Caco-2 (cell line): ENCODE data around the gene RGL4. TPM values are rescaled to one million over a fixed set of nuclear protein-coding genes. Genes with fewer than 3 reads are reported as not detected.

Experiments used
- BruUV-seq: library from RNA; stranded (reverse); fragments of 400-500 nt; replicated peaks from 2 replicates; lab custom pipeline; 2021; lab: Mats Ljungman, UMichigan
- CTCF ChIA-PET: fragments of 300-600 bp; sonication (Branson Sonifier 250); formaldehyde crosslinking; loops from one replicate; lab custom pipeline; 2022; ENCODE audit warnings: antibody characterized with exemption; lab: Charles Lee
- POLR2A ChIA-PET: fragments of 300-600 bp; sonication (Branson Sonifier 250); formaldehyde crosslinking; loops from one replicate; lab custom pipeline; 2022; ENCODE audit warnings: antibody characterized with exemption; lab: Charles Lee
- DNase-seq, 2 experiments: peaks; one replicate each; pipeline versions ENCODE4 v3.0.0 to v3.0.0-alpha.2; 2020 to 2022
- H3K27me3 ChIP-seq: replicated peaks from 2 replicates; pipeline ENCODE4 v1.6.0; 2011; ENCODE audit warnings: low read length; ENCODE audit not compliant: control insufficient read depth, insufficient read depth
- H3K36me3 ChIP-seq: 2 replicates; pipeline ENCODE4 v1.5.1; 2011; ENCODE audit warnings: low read length; ENCODE audit not compliant: control insufficient read depth, insufficient read depth
- H3K4me1 ChIP-seq: fragments of 250-450 bp; sonication (Bioruptor Pico); 2 replicates; pipeline ENCODE4 v1.5.1; 2020; ENCODE audit warnings: mild to moderate bottlenecking
- H3K4me3 ChIP-seq: 2 replicates; pipeline ENCODE4 v1.5.1; 2011; ENCODE audit warnings: low read depth, mild to moderate bottlenecking, control low read depth, low read length
- H3K9me3 ChIP-seq: fragments of 250-450 bp; sonication (Bioruptor Pico); 2 replicates; pipeline ENCODE4 v1.5.1; 2020; ENCODE audit warnings: mild to moderate bottlenecking, moderate library complexity
- H3K27ac Mint-ChIP-seq: one replicate; pipeline ENCODE4 v1.8.0; 2022; ENCODE audit warnings: mixed read lengths; ENCODE audit not compliant: unreplicated experiment
- H3K27me3 Mint-ChIP-seq: one replicate; pipeline ENCODE4 v1.8.0; 2022; ENCODE audit warnings: mixed read lengths; ENCODE audit not compliant: insufficient read depth, unreplicated experiment
- H3K36me3 Mint-ChIP-seq: one replicate; pipeline ENCODE4 v1.8.0; 2022; ENCODE audit warnings: mild to moderate bottlenecking, mixed read lengths; ENCODE audit not compliant: insufficient read depth, unreplicated experiment
- H3K4me1 Mint-ChIP-seq: one replicate; pipeline ENCODE4 v1.8.0; 2022; ENCODE audit warnings: low read depth, mixed read lengths; ENCODE audit not compliant: unreplicated experiment
- H3K4me3 Mint-ChIP-seq: one replicate; pipeline ENCODE4 v1.8.0; 2022; ENCODE audit warnings: mild to moderate bottlenecking, moderate library complexity, mixed read lengths; ENCODE audit not compliant: unreplicated experiment
- H3K9me3 Mint-ChIP-seq: one replicate; pipeline ENCODE4 v1.8.0; 2022; ENCODE audit warnings: mixed read lengths; ENCODE audit not compliant: unreplicated experiment
- CTCF ChIP-seq, 2 experiments: fragments of 200-600 bp in 1 of 2; IDR thresholded peaks; 1 replicate in 1 of 2; 2 replicates in 1 of 2; pipeline versions ENCODE4 v1.5.1 to v1.8.0; 2011 to 2022; ENCODE audit warnings: antibody characterized with exemption in 1 of 2, control low read depth in 1 of 2, inconsistent platforms in 1 of 2, low read depth in 1 of 2, low read length in 1 of 2, mild to moderate bottlenecking in 1 of 2, moderate library complexity in 1 of 2; ENCODE audit not compliant: insufficient read depth in 1 of 2, severe bottlenecking in 1 of 2, unreplicated experiment in 1 of 2
- intact Hi-C: fragments of 100-400 bp; cut with micrococcal nuclease; formaldehyde crosslinking; loops from one replicate; pipeline ENCODE4 v1.10.0; 2022; ENCODE audit not compliant: unreplicated experiment
- total RNA-seq: library from RNA; stranded (reverse); gene quantifications from 2 replicates; pipeline ENCODE4 v1.2.3, GENCODE V29; 2022

RGL4 gene
- total RNA-seq, 1 experiment from 2014 or later, result not detected

- no peak overlapping the region for H3K4me3 ChIP-seq
- Mint-ChIP-seq H3K27me3 (no peaks in the 10 kb centered on the region), H3K36me3 (peaks cover 6% of the 10 kb centered on the region), H3K4me1 (peaks cover 2% of the 10 kb centered on the region), H3K9me3 (no peaks in the 10 kb centered on the region), H3K27ac (no peak overlapping the region), H3K4me3 (no peak overlapping the region)
- H3K9me3 ChIP-seq, result no peaks in the 10 kb centered on the region
- no peak for DNase-seq
- intact Hi-C loops, result no loop called here
- BruUV-seq, result no TSS peak
- no peaks in the 10 kb centered on the region for H3K4me1 ChIP-seq
- no peaks in the 10 kb centered on the region for H3K36me3 ChIP-seq
- POLR2A ChIA-PET, result interaction anchor here (0.6 to 0.7 kb wide), 2 partner anchors 9 to 150 kb away, joined by 3 to 5 read pairs; partner anchors contain the start of gene MIF
- no peak for TF ChIP-seq CTCF (IDR thresholded peaks at IDR 0.05; ENCODE audit: insufficient read depth in 1 of 2, low read depth in 1 of 2, low read length in 1 of 2, severe bottlenecking in 1 of 2, unreplicated experiment in 1 of 2)
- CTCF ChIA-PET, result no interaction called here
- no peaks in the 10 kb centered on the region for H3K27me3 ChIP-seq
Observed at GRCh38 chr22:23744485-23744884, 53.7 kb downstream of the RGL4 start.

GRCh38 chr22:23745791-23746190 lies 55.0 kb downstream of the RGL4 start:
- H3K27me3 Mint-ChIP-seq, result no peaks in the 10 kb centered on the region
- no peak overlapping the region for H3K4me3 ChIP-seq
- H3K4me1 ChIP-seq, result no peaks in the 10 kb centered on the region
- TF ChIP-seq CTCF (IDR thresholded peaks at IDR 0.05; ENCODE audit: insufficient read depth in 1 of 2, low read depth in 1 of 2, low read length in 1 of 2, severe bottlenecking in 1 of 2, unreplicated experiment in 1 of 2), result no peak
- H3K27me3 ChIP-seq, result no peaks in the 10 kb centered on the region
- H3K36me3 ChIP-seq, result no peaks in the 10 kb centered on the region
- H3K9me3 Mint-ChIP-seq, result no peaks in the 10 kb centered on the region
- no peak for DNase-seq
- H3K36me3 Mint-ChIP-seq, result peaks cover 6% of the 10 kb centered on the region
- H3K9me3 ChIP-seq, result no peaks in the 10 kb centered on the region
- CTCF ChIA-PET, result interaction anchor here (0.5 kb wide), 1 partner anchor 23 kb away, joined by 3 read pairs; no protein-coding TSS in a partner anchor
- POLR2A ChIA-PET, result no interaction called here
- intact Hi-C loops, result no loop called here
- H3K4me1 Mint-ChIP-seq, result peaks cover 11% of the 10 kb centered on the region
- peak overlapping the region; percentile 26 for H3K27ac Mint-ChIP-seq
- H3K4me3 Mint-ChIP-seq, result no peak overlapping the region
- BruUV-seq, result no TSS peak

Other genes starting within 250 kb of the RGL4 start
- gene IGLL1, start 110.7 kb upstream of the RGL4 start, total RNA-seq, result not detected in 2 replicates
- 4.7 and 4.8 TPM in 2 replicates for gene DRICH1, start 58.7 kb upstream of the RGL4 start, total RNA-seq
- 5.4 and 5.8 TPM in 2 replicates for gene ZNF70, start 60.1 kb downstream of the RGL4 start, total RNA-seq
- gene VPREB3, start 63.4 kb downstream of the RGL4 start, total RNA-seq, result not detected in 2 replicates
- not detected in 2 replicates for gene C22orf15, start 72.0 kb downstream of the RGL4 start, total RNA-seq
- 178 and 189 TPM in 2 replicates for gene CHCHD10, start 77.0 kb downstream of the RGL4 start, total RNA-seq
- 11.3 and 11.6 TPM in 2 replicates for gene MMP11, start 81.8 kb downstream of the RGL4 start, total RNA-seq
- gene SMARCB1, start 96.0 kb downstream of the RGL4 start, total RNA-seq, result 154 and 157 TPM in 2 replicates
- 4.4 and 5.4 TPM in 2 replicates for gene DERL3, start 148.0 kb downstream of the RGL4 start, total RNA-seq
- 29.5 and 32.4 TPM in 2 replicates for gene SLC2A11, start 166.9 kb downstream of the RGL4 start, total RNA-seq
- 762 and 795 TPM in 2 replicates for gene MIF, start 203.4 kb downstream of the RGL4 start, total RNA-seq